Endodermal cell (in vitro differentiated cells): ENCODE measurements around the gene NRXN3. TPM values are rescaled to one million over a fixed set of nuclear protein-coding genes. Genes with fewer than 3 reads are reported as not detected.

Experiments
- DNase-seq: peaks from one replicate; pipeline ENCODE4 v3.0.0-alpha.2; 2017
- H3K27ac ChIP-seq: 2 replicates; pipeline ENCODE4 v1.5.1; 2013; ENCODE audit warnings: mild to moderate bottlenecking, low read depth, low read length, moderate library complexity
- H3K27me3 ChIP-seq: 2 replicates; pipeline ENCODE4 v1.6.1; 2013; ENCODE audit warnings: mild to moderate bottlenecking, low read length, moderate library complexity; ENCODE audit not compliant: insufficient read depth, control insufficient read depth, poor library complexity, severe bottlenecking
- H3K36me3 ChIP-seq: 2 replicates; pipeline ENCODE4 v1.7.0; 2013; ENCODE audit warnings: mild to moderate bottlenecking, low read length, moderate library complexity; ENCODE audit not compliant: control insufficient read depth, insufficient read depth
- H3K4me1 ChIP-seq: one replicate; pipeline ENCODE4 v1.7.0; 2013; ENCODE audit warnings: low read length; ENCODE audit not compliant: control insufficient read depth, insufficient read depth
- H3K4me3 ChIP-seq: 2 replicates; pipeline ENCODE4 v1.5.1; 2013; ENCODE audit warnings: mild to moderate bottlenecking, low read length, moderate library complexity
- H3K9ac ChIP-seq: 2 replicates; pipeline ENCODE4 v1.6.1; 2013; ENCODE audit warnings: mild to moderate bottlenecking, low read length, moderate library complexity; ENCODE audit not compliant: poor library complexity, severe bottlenecking; ENCODE audit errors: extremely low read depth
- H3K9me3 ChIP-seq: 2 replicates; pipeline ENCODE4 v1.6.1; 2013; ENCODE audit warnings: mild to moderate bottlenecking, low read length, moderate library complexity; ENCODE audit not compliant: control insufficient read depth
- H3K27ac Mint-ChIP-seq: 2 replicates; pipeline ENCODE4 v1.8.0; 2020; ENCODE audit warnings: mixed read lengths
- H3K27me3 Mint-ChIP-seq: 2 replicates; pipeline ENCODE4 v1.8.0; 2021; ENCODE audit warnings: mild to moderate bottlenecking, mixed read lengths; ENCODE audit not compliant: insufficient read depth
- H3K36me3 Mint-ChIP-seq: 2 replicates; pipeline ENCODE4 v1.8.0; 2020; ENCODE audit warnings: low read depth, mixed read lengths
- H3K4me1 Mint-ChIP-seq: 2 replicates; pipeline ENCODE4 v1.8.0; 2020; ENCODE audit warnings: mixed read lengths
- H3K4me3 Mint-ChIP-seq: 2 replicates; pipeline ENCODE4 v1.8.0; 2020; ENCODE audit warnings: mild to moderate bottlenecking, moderate library complexity, mixed read lengths
- H3K9me3 Mint-ChIP-seq: 2 replicates; pipeline ENCODE4 v1.8.0; 2020; ENCODE audit warnings: mild to moderate bottlenecking, mixed read lengths
- CTCF ChIP-seq: fragments of 200-600 bp; sonication (generic); conservative IDR thresholded peaks from 2 replicates; pipeline ENCODE4 v1.5.0; 2021; ENCODE audit warnings: antibody characterized with exemption, mild to moderate bottlenecking
- WGBS, 2 experiments: methylation state at CpG; one replicate each; pipeline versions ENCODE4 v1.1.5 to v1.1.7; 2013; ENCODE audit warnings: missing lambda C conversion rate in 2 of 2, mixed read lengths in 1 of 2; ENCODE audit not compliant: insufficient coverage in 1 of 2, insufficient read length in 1 of 2; 5-methylcytosine and 5-hydroxymethylcytosine counted together
- total RNA-seq, 2 donors: library from RNA; stranded (reverse); fragmentation: NEBNext Ultra II Directional in 1 of 2; extraction: Animal tissue kit (Norgen Biotek cat#: 25700) in 1 of 2; gene quantifications; 2 replicates in 1 of 2; 3 replicates in 1 of 2; pipeline ENCODE4 v1.2.1, GENCODE V29; 2021

Gene NRXN3
- total RNA-seq, 2 donors from 2014 or later: 20.9 to 21.4 TPM

- H3K4me1 ChIP-seq: peaks cover 12% of the 10 kb centered on the region
- no peak overlapping the region for H3K9ac ChIP-seq
- Mint-ChIP-seq H3K4me3 (no peak overlapping the region), H3K27me3 (peaks cover 6% of the 10 kb centered on the region), H3K27ac (no peak overlapping the region), H3K4me1 (peaks cover 23% of the 10 kb centered on the region), H3K36me3 (no peaks in the 10 kb centered on the region), H3K9me3 (no peaks in the 10 kb centered on the region)
- H3K4me3 ChIP-seq: no peak overlapping the region
- no peak for DNase-seq
- H3K27ac ChIP-seq: no peak overlapping the region
- TF ChIP-seq CTCF: no peak
- no peaks in the 10 kb centered on the region for H3K36me3 ChIP-seq
- H3K9me3 ChIP-seq: no peaks in the 10 kb centered on the region
- WGBS, 2 experiments: 53 to 87% methylated on average over 3 to 4 of the region's 4 CpGs
- H3K27me3 ChIP-seq: no peaks in the 10 kb centered on the region
Observed at GRCh38 chr14:78704965-78705364, 534.8 kb downstream of the NRXN3 start.

- H3K4me1 ChIP-seq: peaks cover 12% of the 10 kb centered on the region
- H3K27me3 ChIP-seq: no peaks in the 10 kb centered on the region
- H3K9me3 ChIP-seq: no peaks in the 10 kb centered on the region
- H3K9ac ChIP-seq: no peak overlapping the region
- TF ChIP-seq CTCF: no peak
- no peaks in the 10 kb centered on the region for H3K36me3 ChIP-seq
- H3K36me3 Mint-ChIP-seq: no peaks in the 10 kb centered on the region
- H3K27ac Mint-ChIP-seq: no peak overlapping the region
- H3K27me3 Mint-ChIP-seq: peaks cover 6% of the 10 kb centered on the region
- H3K4me1 Mint-ChIP-seq: peaks cover 22% of the 10 kb centered on the region
- no peaks in the 10 kb centered on the region for H3K9me3 Mint-ChIP-seq
- H3K4me3 Mint-ChIP-seq: no peak overlapping the region
- H3K4me3 ChIP-seq: no peak overlapping the region
- no peak overlapping the region for H3K27ac ChIP-seq
- no peak for DNase-seq
Observed at GRCh38 chr14:78705989-78706388, 535.8 kb downstream of the NRXN3 start.

GRCh38 chr14:78709795-78710557 is 539.8 kb downstream of the NRXN3 start:
- WGBS, 2 experiments: 95 to 96% methylated on average over 3 to 5 of the region's 5 CpGs
- DNase-seq: no peak

More at GRCh38 chr14:78709795-78710557, 539.8 kb downstream of the NRXN3 start:
- Mint-ChIP-seq H3K4me1 (peaks cover 15% of the 10 kb centered on the region), H3K9me3 (no peaks in the 10 kb centered on the region), H3K27me3 (peaks cover 6% of the 10 kb centered on the region), H3K36me3 (no peaks in the 10 kb centered on the region), H3K4me3 (no peak overlapping the region), H3K27ac (no peak overlapping the region)
- Histone ChIP-seq H3K27ac (peak overlapping the region; percentile 87), H3K9ac (no peak overlapping the region), H3K9me3 (no peaks in the 10 kb centered on the region), H3K27me3 (no peaks in the 10 kb centered on the region), H3K36me3 (no peaks in the 10 kb centered on the region), H3K4me1 (peaks cover 10% of the 10 kb centered on the region), H3K4me3 (no peak overlapping the region)
- TF ChIP-seq CTCF: no peak
